GM19239 (cell line): ENCODE data around the gene HOXD9.

Source experiments
- DNase-seq: peaks from one replicate; pipeline ENCODE4 v3.0.0; 2011; ENCODE audit warnings: low spot score; ENCODE audit not compliant: insufficient read length
- FAIRE-seq: peaks from 2 replicates; lab custom pipeline; 2011; peaks lifted over from hg19 to GRCh38; lab: Jason Lieb, UNC

HOXD9 gene

GRCh38 chr2:176148751-176149421 is 26.4 kb downstream of the HOXD9 start:
- FAIRE-seq, result no peak
- DNase-seq, result no peak

GRCh38 chr2:176149481-176149938 is 27.0 kb downstream of the HOXD9 start:
- FAIRE-seq, result no peak
- no peak for DNase-seq

GRCh38 chr2:176149939-176150583 is 27.5 kb downstream of the HOXD9 start:
- DNase-seq, result no peak
- no peak for FAIRE-seq

GRCh38 chr2:176150584-176151441 is 28.3 kb downstream of the HOXD9 start:
- no peak for FAIRE-seq
- DNase-seq, result no peak

- DNase-seq, result no peak
- FAIRE-seq, result no peak
These were observed 29.1 kb downstream of the HOXD9 start, which contains the start of gene HOXD4 for GRCh38 chr2:176151442-176152287. HOXD4 (plus strand) TSS chr2:176151550; CDS start chr2:176151634, 84 bp downstream.

- DNase-seq (no peak), FAIRE-seq (no peak)
These were observed 30.0 kb downstream of the HOXD9 start for GRCh38 chr2:176152350-176153181.

- DNase-seq, result no peak
- no peak for FAIRE-seq
These were observed 32.2 kb downstream of the HOXD9 start for GRCh38 chr2:176154576-176155252.

- DNase-seq (no peak), FAIRE-seq (no peak)
These were observed 33.0 kb downstream of the HOXD9 start for GRCh38 chr2:176155356-176156044.

- FAIRE-seq (no peak), DNase-seq (no peak)
These were observed 33.8 kb downstream of the HOXD9 start for GRCh38 chr2:176156301-176156806.

- no peak for FAIRE-seq
- no peak for DNase-seq
These were observed 34.4 kb downstream of the HOXD9 start, which contains the start of gene HOXD3 for GRCh38 chr2:176156807-176157498. HOXD3 (plus strand) TSS chr2:176157307; CDS start chr2:176169115, 11,808 bp downstream.

- DNase-seq, result no peak
- FAIRE-seq, result no peak
These were observed 35.1 kb downstream of the HOXD9 start for GRCh38 chr2:176157499-176158185.

- FAIRE-seq (no peak), DNase-seq (no peak)
These were observed 35.7 kb downstream of the HOXD9 start for GRCh38 chr2:176158186-176158591.

GRCh38 chr2:176158855-176159662 is 36.5 kb downstream of the HOXD9 start:
- FAIRE-seq, result no peak
- DNase-seq, result no peak

GRCh38 chr2:176159663-176160250 is 37.2 kb downstream of the HOXD9 start:
- no peak for FAIRE-seq
- DNase-seq, result no peak

GRCh38 chr2:176160251-176160985 is 37.9 kb downstream of the HOXD9 start:
- FAIRE-seq, result no peak

More at GRCh38 chr2:176160251-176160985, 37.9 kb downstream of the HOXD9 start:
- no peak for DNase-seq
